Right lobe of liver (tissue), 6 donors: ENCODE data around the gene ZNF784. TPM values are rescaled to one million over a fixed set of nuclear protein-coding genes. Genes with fewer than 3 reads are reported as not detected.

Experiments
- ATAC-seq, 4 donors: fragments of 200-7000 bp; cut with Tn5 transposase; one replicate each; pipeline ENCODE4 v1.9.1; 2020; ENCODE audit warnings: mild to moderate bottlenecking in 4 of 4, moderate library complexity in 4 of 4
- DNase-seq, 3 donors: peaks; one replicate each; pipeline ENCODE4 v3.0.0-alpha.2; 2020
- H3K27ac ChIP-seq, 3 donors: fragments of 200-600 bp; one replicate each; pipeline ENCODE4 v1.8.0; 2022
- H3K27me3 ChIP-seq, 2 donors: fragments of 200-600 bp; one replicate each; pipeline ENCODE4 v1.8.0; 2022
- H3K36me3 ChIP-seq, 4 donors: fragments of 200-600 bp; sonication (generic) in 1 of 4; one replicate each; pipeline versions ENCODE4 v1.5.1 to v1.8.0; 2017 to 2022; ENCODE audit warnings: control low read depth in 1 of 4
- H3K4me1 ChIP-seq, 4 donors: fragments of 200-600 bp; sonication (generic) in 1 of 4; one replicate each; pipeline versions ENCODE4 v1.5.1 to v1.8.0; 2017 to 2022; ENCODE audit warnings: control low read depth in 1 of 4
- H3K4me3 ChIP-seq, 3 donors: fragments of 200-600 bp; one replicate each; pipeline ENCODE4 v1.8.0; 2022
- H3K9me3 ChIP-seq, 4 donors: fragments of 200-600 bp; sonication (generic) in 1 of 4; one replicate each; pipeline versions ENCODE4 v1.5.1 to v1.8.0; 2017 to 2022; ENCODE audit warnings: control low read depth in 1 of 4
- CTCF ChIP-seq, 4 donors: fragments of 200-600 bp in 3 of 4; fragments of 450-650 bp in 1 of 4; IDR thresholded peaks; one replicate each; pipeline versions ENCODE4 v1.5.1 to v1.8.0; 2016 to 2022; ENCODE audit warnings: antibody characterized with exemption in 4 of 4, mild to moderate bottlenecking in 2 of 4
- POLR2A ChIP-seq: fragments of 450-650 bp; IDR thresholded peaks from one replicate; pipeline ENCODE4 v1.6.1; 2017; ENCODE audit warnings: antibody characterized with exemption, mild to moderate bottlenecking
- WGBS: methylation state at CpG from one replicate; pipeline ENCODE4 v1.1.6; 2018; ENCODE audit warnings: low coverage, low lambda C conversion rate; ENCODE audit not compliant: insufficient coverage; ENCODE audit errors: missing lambda C conversion rate; 5-methylcytosine and 5-hydroxymethylcytosine counted together
- intact Hi-C, 2 donors: fragments of 100-400 bp; cut with DNase I; formaldehyde crosslinking; loops; one replicate each; pipeline versions ENCODE4 v1.11.2 to v1.14.1; 2022
- total RNA-seq, 6 experiments: library from RNA; depleted of rRNA in 2 of 6; stranded (reverse); fragments of >200 nt in 2 of 6; fragmentation: NEBNext Ultra II Directional in 3 of 6; extraction: Animal tissue kit (Norgen Biotek cat#: 25700) in 3 of 6; gene quantifications; one replicate each; pipeline versions ENCODE4 v1.1.0 to v1.2.4, GENCODE V29; 2016 to 2023
- donor health status: DM: no; HTN: yes; CAD: no.
- donor health status: DM: no; HTN: no; CAD: no.
- donor health status: DM: no; HTN: no; CAD: no.
- donor health status: DM: no; HTN: yes; CAD: no.
- donor health status: DM: no; HTN: yes; CAD: no.

Gene ZNF784
- total RNA-seq, 6 experiments from 2014 or later: 2.9 to 5.5 (median 4.1) TPM

DNA sequence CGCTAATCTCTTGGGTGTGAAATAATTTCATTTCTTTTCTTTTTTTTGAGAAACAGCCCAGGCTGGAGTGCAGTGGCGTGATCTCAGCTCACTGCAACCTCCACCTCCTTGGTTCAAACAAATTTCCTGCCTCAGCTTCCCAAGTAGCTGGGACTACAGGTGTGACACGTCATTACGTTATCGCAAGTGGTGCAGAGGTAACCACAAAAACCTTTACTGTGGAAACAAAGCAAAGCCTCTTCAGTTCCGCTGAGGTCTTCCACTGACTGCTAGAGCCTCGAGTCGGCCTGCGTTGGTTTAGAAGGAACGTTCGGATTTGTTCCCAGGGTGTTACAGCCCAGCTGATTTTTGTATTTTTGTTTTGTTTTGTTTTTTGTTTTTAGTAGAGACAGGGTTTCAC, 2.0 kb upstream of the ZNF784 start:
- Histone ChIP-seq H3K9me3 (no peaks in the 10 kb centered on the region), H3K27ac (no peak overlapping the region), H3K4me1 (peaks cover 0 to 11% (median 0%) of the 10 kb centered on the region in 4 donors), H3K36me3 (no peaks in the 10 kb centered on the region), H3K27me3 (no peaks in the 10 kb centered on the region), H3K4me3 (no peak overlapping the region)
- WGBS: 80% methylated on average over 5 of the region's 11 CpGs
- ATAC-seq (no peak), DNase-seq (no peak)
- intact Hi-C loops: no loop called here
- TF ChIP-seq POLR2A: no peak

DNA sequence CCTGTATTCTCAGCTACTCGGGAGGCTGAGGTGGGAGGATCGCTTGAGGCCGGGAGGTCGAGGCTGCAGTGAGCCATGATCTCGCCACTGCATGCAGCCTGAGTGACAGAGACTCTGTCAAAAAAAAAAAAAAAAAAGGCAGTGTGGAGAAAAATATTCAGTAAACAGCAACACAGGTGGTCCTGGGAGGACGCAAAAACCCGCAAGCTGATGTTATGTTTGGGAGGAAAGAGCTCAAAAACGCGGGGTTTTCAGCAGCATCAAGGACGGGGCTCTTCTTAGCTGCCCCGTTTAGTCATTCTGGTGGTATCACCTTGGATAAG, 599 bp upstream of the ZNF784 start:
- intact Hi-C loops: no loop called here
- 42% methylated on average over 11 of the region's 11 CpGs for WGBS
- Histone ChIP-seq H3K36me3 (no peaks in the 10 kb centered on the region), H3K27ac (no peak overlapping the region), H3K4me1 (peaks cover 0 to 11% (median 0%) of the 10 kb centered on the region in 4 donors), H3K9me3 (no peaks in the 10 kb centered on the region), H3K27me3 (no peaks in the 10 kb centered on the region), H3K4me3 (peak overlapping the region; percentile 30 to 58 (median 50))
- TF ChIP-seq POLR2A (no peak), CTCF (IDR thresholded peaks at IDR 0.05) (no peak)
- no peak for DNase-seq
- ATAC-seq: no peak

DNA sequence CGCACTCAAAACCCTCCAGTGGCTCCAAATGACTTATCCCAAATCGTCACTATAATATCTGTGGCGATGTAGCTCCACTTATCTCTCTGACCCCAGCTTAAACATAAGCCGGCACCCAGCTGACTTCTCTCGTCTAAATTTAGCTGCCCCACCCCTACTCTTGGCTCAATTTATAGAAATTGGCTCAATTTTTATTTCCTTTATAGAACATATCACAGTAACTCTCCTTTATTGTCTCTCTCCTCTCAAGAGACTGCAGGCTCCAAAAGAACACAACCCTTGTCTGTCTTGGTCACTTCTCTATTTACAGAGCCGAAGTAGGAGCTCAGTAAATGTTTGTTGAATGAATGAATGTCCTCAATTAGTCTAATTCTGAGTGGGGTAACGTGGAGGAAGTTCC, 805 bp downstream of the ZNF784 start:
- peaks cover 0 to 11% (median 0%) of the 10 kb centered on the region in 4 donors for H3K4me1 ChIP-seq
- TF ChIP-seq POLR2A (no peak), CTCF (IDR thresholded peaks at IDR 0.05) (no peak)
- intact Hi-C loops: no loop called here
- H3K36me3 ChIP-seq: no peaks in the 10 kb centered on the region
- ATAC-seq: no peak
- H3K4me3 ChIP-seq: no peak overlapping the region
- 68% methylated on average over 7 of the region's 7 CpGs for WGBS
- no peaks in the 10 kb centered on the region for H3K9me3 ChIP-seq
- DNase-seq: no peak
- H3K27ac ChIP-seq: no peak overlapping the region
- H3K27me3 ChIP-seq: no peaks in the 10 kb centered on the region

DNA sequence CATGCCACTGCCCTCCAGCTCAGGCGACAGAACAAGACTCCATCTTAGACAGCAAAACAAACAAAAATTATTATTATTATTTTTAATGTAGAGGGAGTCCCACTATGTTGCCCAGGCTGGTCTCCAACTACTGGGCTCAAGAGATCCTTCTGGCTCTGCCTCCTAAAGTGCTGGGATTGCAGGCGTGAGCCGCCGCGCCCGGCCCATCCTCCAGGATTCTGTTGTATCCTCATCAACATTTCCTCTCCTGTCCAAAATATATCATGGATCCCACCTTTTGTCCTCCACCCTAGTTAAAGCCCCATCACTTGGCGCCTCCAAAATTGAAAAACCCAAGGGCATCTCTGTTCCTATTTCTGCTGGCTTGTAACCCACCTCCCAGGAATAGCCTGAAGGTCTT, 1.2 kb downstream of the ZNF784 start:
- ATAC-seq: no peak
- Histone ChIP-seq H3K4me3 (no peak overlapping the region), H3K36me3 (no peaks in the 10 kb centered on the region), H3K4me1 (peaks cover 0 to 11% (median 0%) of the 10 kb centered on the region in 4 donors), H3K27ac (no peak overlapping the region), H3K9me3 (no peaks in the 10 kb centered on the region), H3K27me3 (no peaks in the 10 kb centered on the region)
- TF ChIP-seq POLR2A (no peak), CTCF (IDR thresholded peaks at IDR 0.05) (no peak)
- DNase-seq: no peak
- WGBS: 99% methylated on average over 7 of the region's 7 CpGs
- intact Hi-C loops: no loop called here

- WGBS: 56% methylated on average over 5 of the region's 40 CpGs
- intact Hi-C loops: no loop called here
- DNase-seq (peak in 1 of 3 donors; percentile 57), ATAC-seq (no peak)
- Histone ChIP-seq H3K9me3 (no peaks in the 10 kb centered on the region), H3K27me3 (no peaks in the 10 kb centered on the region), H3K27ac (no peak overlapping the region), H3K4me3 (no peak overlapping the region), H3K4me1 (peaks cover 0 to 11% (median 0%) of the 10 kb centered on the region in 4 donors), H3K36me3 (no peaks in the 10 kb centered on the region)
- TF ChIP-seq POLR2A (no peak), CTCF (IDR thresholded peaks at IDR 0.05) (no peak)
Observed at GRCh38 chr19:55622242-55622969, 2.0 kb downstream of the ZNF784 start.
